Measurements from ENCODE around the gene CHMP2A. TPM values are rescaled to one million over a fixed set of nuclear protein-coding genes. Genes with fewer than 3 reads are reported as not detected.
A peak's percentile ranks its signal among the peaks of the same experiment; 100 is the strongest.
"Not testable (repeated sequence)": the region's sequence is repeated elsewhere in the genome, so short reads cannot be mapped to it uniquely, and the experiment has no call there.

CHMP2A gene
- total RNA-seq, 1 donor from 2014 or later = 64.6 TPM

DNA sequence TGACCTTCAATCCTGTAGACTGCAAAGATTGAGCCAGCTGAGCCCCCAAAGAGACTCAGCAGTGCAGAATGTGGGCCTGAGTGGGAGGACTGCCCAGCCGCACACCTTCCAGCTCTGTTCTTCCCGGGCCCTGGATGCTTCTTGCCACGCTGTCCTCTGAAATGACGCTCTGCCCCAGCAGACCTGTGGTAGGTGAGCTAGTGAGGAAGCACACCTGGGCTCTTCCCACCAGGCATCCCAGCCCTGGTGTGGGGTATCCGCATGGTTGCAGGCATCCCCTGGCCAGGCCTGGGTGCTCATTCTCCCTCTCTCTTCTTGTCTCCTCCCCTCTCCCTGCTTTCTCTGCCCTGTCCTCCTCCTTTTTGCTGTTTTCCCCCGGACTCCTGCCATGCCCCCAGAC lies 28.1 kb upstream of the CHMP2A start:
- Mint-ChIP-seq H3K4me3 (no peak overlapping the region), H3K27ac (ENCODE audit: unreplicated experiment) (no peak overlapping the region), H3K36me3 (ENCODE audit: low read depth) (peaks cover 11% of the 10 kb centered on the region), H3K27me3 (ENCODE audit: low read depth) (no peaks in the 10 kb centered on the region), H3K4me1 (peaks cover 23% of the 10 kb centered on the region), H3K9me3 (no peaks in the 10 kb centered on the region)
- DNase-seq (ENCODE audit: low read depth, low spot score) = no peak
- TF ChIP-seq, protein P1, sequence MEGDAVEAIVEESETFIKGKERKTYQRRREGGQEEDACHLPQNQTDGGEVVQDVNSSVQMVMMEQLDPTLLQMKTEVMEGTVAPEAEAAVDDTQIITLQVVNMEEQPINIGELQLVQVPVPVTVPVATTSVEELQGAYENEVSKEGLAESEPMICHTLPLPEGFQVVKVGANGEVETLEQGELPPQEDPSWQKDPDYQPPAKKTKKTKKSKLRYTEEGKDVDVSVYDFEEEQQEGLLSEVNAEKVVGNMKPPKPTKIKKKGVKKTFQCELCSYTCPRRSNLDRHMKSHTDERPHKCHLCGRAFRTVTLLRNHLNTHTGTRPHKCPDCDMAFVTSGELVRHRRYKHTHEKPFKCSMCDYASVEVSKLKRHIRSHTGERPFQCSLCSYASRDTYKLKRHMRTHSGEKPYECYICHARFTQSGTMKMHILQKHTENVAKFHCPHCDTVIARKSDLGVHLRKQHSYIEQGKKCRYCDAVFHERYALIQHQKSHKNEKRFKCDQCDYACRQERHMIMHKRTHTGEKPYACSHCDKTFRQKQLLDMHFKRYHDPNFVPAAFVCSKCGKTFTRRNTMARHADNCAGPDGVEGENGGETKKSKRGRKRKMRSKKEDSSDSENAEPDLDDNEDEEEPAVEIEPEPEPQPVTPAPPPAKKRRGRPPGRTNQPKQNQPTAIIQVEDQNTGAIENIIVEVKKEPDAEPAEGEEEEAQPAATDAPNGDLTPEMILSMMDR (conservative IDR thresholded peaks at IDR 0.05) = no peak

DNA sequence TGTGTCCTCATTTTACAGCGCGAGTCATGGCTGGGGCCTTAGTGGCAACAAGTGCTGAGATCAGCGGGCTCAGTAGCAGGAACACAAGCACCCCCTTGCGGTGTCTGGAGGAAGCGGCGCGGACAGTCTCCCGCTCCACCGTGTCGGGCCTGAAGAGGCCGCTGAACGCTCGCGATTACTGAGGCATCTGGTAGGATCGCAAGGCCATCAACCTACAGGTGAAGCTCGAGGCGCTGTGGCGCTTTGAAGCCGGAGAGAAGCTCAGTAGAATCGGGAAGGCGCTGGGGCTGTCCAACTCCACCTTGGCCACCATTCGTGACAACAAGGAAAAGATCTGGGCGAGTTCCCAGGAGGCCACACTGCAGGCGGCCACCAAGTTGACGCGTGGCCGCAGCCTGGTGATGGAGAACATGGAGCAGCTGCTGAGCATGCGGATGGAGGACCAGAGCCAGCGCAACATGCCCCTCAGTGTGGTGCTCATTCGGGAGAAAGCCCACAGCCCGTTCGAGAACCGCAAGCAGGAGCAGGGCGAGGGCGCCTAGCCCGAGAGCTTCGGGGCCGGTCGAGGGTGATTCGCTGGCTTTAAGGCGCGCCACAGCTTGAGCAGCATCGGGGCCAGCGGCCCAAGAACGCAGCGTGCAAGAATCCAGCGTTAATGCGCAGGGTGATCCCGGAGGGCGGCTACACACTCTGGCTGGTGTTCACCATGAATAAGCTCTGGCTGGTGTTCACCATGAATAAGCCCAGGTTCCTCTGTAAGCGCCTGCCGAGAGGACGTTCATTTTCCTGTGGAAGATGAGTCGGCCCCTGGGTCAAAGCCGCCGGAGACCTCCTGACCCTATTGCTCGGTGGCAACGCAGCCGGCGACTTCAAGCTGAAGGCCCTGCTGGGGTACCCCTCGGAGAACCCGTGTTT lies 26.6 kb upstream of the CHMP2A start:
- TF ChIP-seq, protein P1 (conservative IDR thresholded peaks at IDR 0.05) = peak; percentile 83
- Mint-ChIP-seq H3K27me3 (ENCODE audit: low read depth) (no peaks in the 10 kb centered on the region), H3K36me3 (ENCODE audit: low read depth) (peaks cover 11% of the 10 kb centered on the region), H3K9me3 (no peaks in the 10 kb centered on the region), H3K27ac (ENCODE audit: unreplicated experiment) (no peak overlapping the region), H3K4me3 (peak overlapping the region; percentile 63), H3K4me1 (peaks cover 23% of the 10 kb centered on the region)
- DNase-seq (ENCODE audit: low read depth, low spot score) = peak; percentile 92

DNA sequence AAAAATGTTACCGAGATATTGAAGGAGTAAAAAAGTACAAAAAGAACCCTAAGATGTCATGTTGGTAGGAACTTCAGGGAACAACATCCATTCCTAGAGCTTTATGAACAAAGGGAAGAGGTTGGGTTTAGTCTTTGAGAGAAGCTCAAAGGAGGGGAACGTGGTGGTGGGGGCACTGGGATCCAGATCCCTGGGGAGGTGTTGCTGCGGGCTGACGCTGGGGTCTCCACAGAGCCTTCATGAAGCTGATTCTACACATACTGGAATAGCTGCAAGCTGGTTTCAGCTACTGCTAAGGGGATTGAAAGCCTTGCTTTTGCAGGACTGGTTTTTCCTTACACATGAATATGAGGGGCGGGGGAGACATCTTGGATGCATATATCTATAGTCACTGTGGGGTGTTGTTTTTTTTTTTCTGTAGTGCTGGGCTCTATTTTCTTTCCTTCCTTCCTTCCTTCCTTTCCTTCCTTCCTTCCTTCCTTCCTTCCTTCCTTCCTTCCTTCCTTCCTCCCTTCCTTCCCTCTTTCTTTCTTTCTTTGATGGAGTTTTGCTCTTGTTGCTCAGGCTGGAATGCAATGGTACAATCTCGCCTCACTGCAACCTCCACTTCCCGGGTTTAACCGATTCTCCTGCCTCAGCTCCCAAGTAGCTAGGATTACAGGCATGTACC lies 24.7 kb upstream of the CHMP2A start:
- no peak for DNase-seq (ENCODE audit: low read depth, low spot score)
- Mint-ChIP-seq H3K9me3 (no peaks in the 10 kb centered on the region), H3K4me1 (peaks cover 28% of the 10 kb centered on the region), H3K27ac (ENCODE audit: unreplicated experiment) (no peak overlapping the region), H3K27me3 (ENCODE audit: low read depth) (no peaks in the 10 kb centered on the region), H3K36me3 (ENCODE audit: low read depth) (peaks cover 11% of the 10 kb centered on the region), H3K4me3 (peak overlapping the region; percentile 77)
- TF ChIP-seq, protein P1 (conservative IDR thresholded peaks at IDR 0.05) = no peak

DNA sequence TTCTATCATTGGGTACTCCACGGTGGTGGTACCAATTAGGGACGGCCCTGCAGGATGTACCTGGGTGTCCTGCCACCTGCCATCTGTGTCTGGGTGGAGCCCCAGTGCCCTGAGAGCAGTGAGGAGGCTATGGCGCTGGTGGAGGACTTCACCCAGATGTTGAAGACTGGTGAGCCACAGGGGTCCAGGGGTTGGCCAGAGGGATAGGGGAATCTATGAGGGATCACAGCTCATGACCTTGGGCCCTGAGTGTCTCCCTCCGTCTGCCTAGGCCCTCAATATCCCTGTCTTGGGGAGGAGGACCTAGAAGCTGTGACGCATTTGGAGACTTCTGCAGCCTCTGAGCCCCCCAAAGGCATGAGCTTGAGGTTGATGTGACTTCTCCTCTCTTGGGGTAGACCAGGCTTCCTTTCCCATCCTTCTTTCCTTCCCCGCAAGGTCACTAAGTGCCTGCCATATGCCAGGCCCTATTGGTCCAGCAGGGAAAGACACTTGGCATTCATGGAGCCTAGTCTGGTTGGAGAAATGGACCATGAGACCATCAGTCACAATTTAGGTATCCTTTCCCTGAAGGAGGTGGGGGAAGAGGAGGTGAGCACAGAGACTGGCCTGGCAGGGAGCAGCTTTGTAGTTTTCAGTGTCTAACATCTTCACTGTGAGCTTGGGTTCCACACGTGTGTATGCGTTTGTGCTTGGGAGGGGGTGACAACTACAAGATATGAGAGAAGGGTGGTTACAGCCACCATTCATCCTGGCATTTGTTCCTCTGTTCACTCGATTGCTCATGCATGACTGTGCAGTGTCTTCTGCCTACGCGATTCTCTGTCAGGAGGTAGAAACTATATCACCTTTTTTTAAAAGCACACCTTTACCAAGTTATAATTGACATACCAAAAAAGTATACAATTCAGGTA lies 23.4 kb upstream of the CHMP2A start:
- H3K27ac Mint-ChIP-seq (ENCODE audit: unreplicated experiment) = no peak overlapping the region
- no peak for DNase-seq (ENCODE audit: low read depth, low spot score)
- peak overlapping the region; percentile 77 for H3K4me3 Mint-ChIP-seq
- no peaks in the 10 kb centered on the region for H3K9me3 Mint-ChIP-seq
- H3K4me1 Mint-ChIP-seq = peaks cover 41% of the 10 kb centered on the region
- TF ChIP-seq, protein P1 (conservative IDR thresholded peaks at IDR 0.05) = no peak
- H3K27me3 Mint-ChIP-seq (ENCODE audit: low read depth) = peaks cover 3% of the 10 kb centered on the region
- H3K36me3 Mint-ChIP-seq (ENCODE audit: low read depth) = peaks cover 10% of the 10 kb centered on the region

DNA sequence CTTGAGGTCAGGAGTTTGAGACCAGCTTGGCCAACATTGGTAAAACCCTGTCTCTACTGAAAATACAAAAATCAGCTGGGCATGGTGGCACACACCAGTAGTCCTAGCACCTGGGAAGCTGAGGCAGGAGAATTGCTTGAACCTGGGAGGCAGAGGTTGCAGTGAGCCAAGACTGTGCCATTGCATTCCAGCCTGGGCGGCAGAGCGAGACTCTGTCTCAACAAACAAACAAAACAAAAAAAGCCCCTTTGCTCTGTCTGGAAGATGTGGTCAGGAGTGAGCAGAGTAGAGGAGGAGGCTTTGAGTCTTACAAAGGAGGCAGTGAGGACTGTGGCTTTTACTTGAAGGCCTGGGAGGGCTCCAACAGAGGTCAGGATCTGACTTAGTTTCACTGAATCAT lies 22.7 kb upstream of the CHMP2A start:
- not testable (repeated sequence) for H3K36me3 Mint-ChIP-seq (ENCODE audit: low read depth); H3K27ac Mint-ChIP-seq (ENCODE audit: unreplicated experiment); H3K27me3 Mint-ChIP-seq (ENCODE audit: low read depth); DNase-seq (ENCODE audit: low read depth, low spot score); H3K9me3 Mint-ChIP-seq
- Mint-ChIP-seq H3K4me3 (peak overlapping the region; percentile 34), H3K4me1 (peaks cover 46% of the 10 kb centered on the region)
